ENCODE measurements around the gene AUTS2.

AUTS2 gene

GRCh38 chr7:69596056-69596455 is 2.2 kb upstream of the AUTS2 start:
- Mint-ChIP-seq H3K36me3 (no peaks in the 10 kb centered on the region), H3K27ac (no peak overlapping the region), H3K4me3 (peak overlapping the region; percentile 83), H3K4me1 (ENCODE audit: low read depth) (peaks cover 10% of the 10 kb centered on the region), H3K9me3 (ENCODE audit: low read depth) (no peaks in the 10 kb centered on the region), H3K27me3 (peaks cover 12% of the 10 kb centered on the region)

- peaks cover 12% of the 10 kb centered on the region for H3K27me3 Mint-ChIP-seq
- no peak overlapping the region for H3K27ac Mint-ChIP-seq
- peak overlapping the region; percentile 83 for H3K4me3 Mint-ChIP-seq
- peaks cover 10% of the 10 kb centered on the region for H3K4me1 Mint-ChIP-seq (ENCODE audit: low read depth)
- H3K9me3 Mint-ChIP-seq (ENCODE audit: low read depth), result no peaks in the 10 kb centered on the region
- no peaks in the 10 kb centered on the region for H3K36me3 Mint-ChIP-seq
Measured at GRCh38 chr7:69596723-69597277, 1.5 kb upstream of the AUTS2 start.

GRCh38 chr7:69597278-69598076 is 798 bp upstream of the AUTS2 start:
- Mint-ChIP-seq H3K27me3 (peaks cover 12% of the 10 kb centered on the region), H3K36me3 (no peaks in the 10 kb centered on the region), H3K4me1 (ENCODE audit: low read depth) (peaks cover 10% of the 10 kb centered on the region), H3K4me3 (peak overlapping the region; percentile 83), H3K27ac (no peak overlapping the region), H3K9me3 (ENCODE audit: low read depth) (no peaks in the 10 kb centered on the region)

- Mint-ChIP-seq H3K27ac (no peak overlapping the region), H3K9me3 (ENCODE audit: low read depth) (no peaks in the 10 kb centered on the region), H3K36me3 (no peaks in the 10 kb centered on the region), H3K27me3 (peaks cover 12% of the 10 kb centered on the region), H3K4me3 (peak overlapping the region; percentile 84), H3K4me1 (ENCODE audit: low read depth) (peaks cover 10% of the 10 kb centered on the region)
Measured at GRCh38 chr7:69598487-69599285, 411 bp downstream of the AUTS2 start.

- H3K36me3 Mint-ChIP-seq, result no peaks in the 10 kb centered on the region
- H3K4me3 Mint-ChIP-seq, result peak overlapping the region; percentile 84
- H3K4me1 Mint-ChIP-seq (ENCODE audit: low read depth), result peaks cover 10% of the 10 kb centered on the region
- peaks cover 12% of the 10 kb centered on the region for H3K27me3 Mint-ChIP-seq
- H3K9me3 Mint-ChIP-seq (ENCODE audit: low read depth), result no peaks in the 10 kb centered on the region
- no peak overlapping the region for H3K27ac Mint-ChIP-seq
Measured at GRCh38 chr7:69599286-69599954, 1.1 kb downstream of the AUTS2 start.

- Mint-ChIP-seq H3K36me3 (no peaks in the 10 kb centered on the region), H3K27me3 (peaks cover 12% of the 10 kb centered on the region), H3K4me3 (peak overlapping the region; percentile 62), H3K9me3 (ENCODE audit: low read depth) (no peaks in the 10 kb centered on the region), H3K27ac (no peak overlapping the region), H3K4me1 (ENCODE audit: low read depth) (peaks cover 10% of the 10 kb centered on the region)
Measured at GRCh38 chr7:69599955-69600709, 1.9 kb downstream of the AUTS2 start.

GRCh38 chr7:69600710-69601519 is 2.6 kb downstream of the AUTS2 start:
- no peaks in the 10 kb centered on the region for H3K9me3 Mint-ChIP-seq (ENCODE audit: low read depth)
- H3K4me1 Mint-ChIP-seq (ENCODE audit: low read depth), result peaks cover 10% of the 10 kb centered on the region
- no peaks in the 10 kb centered on the region for H3K36me3 Mint-ChIP-seq
- no peak overlapping the region for H3K27ac Mint-ChIP-seq
- peaks cover 10% of the 10 kb centered on the region for H3K27me3 Mint-ChIP-seq
- no peak overlapping the region for H3K4me3 Mint-ChIP-seq

- Mint-ChIP-seq H3K36me3 (no peaks in the 10 kb centered on the region), H3K27ac (no peak overlapping the region), H3K4me3 (no peak overlapping the region), H3K27me3 (peaks cover 11% of the 10 kb centered on the region), H3K4me1 (ENCODE audit: low read depth) (peaks cover 8% of the 10 kb centered on the region), H3K9me3 (ENCODE audit: low read depth) (no peaks in the 10 kb centered on the region)
Measured at GRCh38 chr7:69602522-69602921, 4.2 kb downstream of the AUTS2 start.

GRCh38 chr7:69603351-69603750 is 5.1 kb downstream of the AUTS2 start:
- Mint-ChIP-seq H3K36me3 (no peaks in the 10 kb centered on the region), H3K4me3 (no peak overlapping the region), H3K27me3 (peaks cover 11% of the 10 kb centered on the region), H3K27ac (no peak overlapping the region), H3K4me1 (ENCODE audit: low read depth) (peaks cover 8% of the 10 kb centered on the region), H3K9me3 (ENCODE audit: low read depth) (no peaks in the 10 kb centered on the region)

GRCh38 chr7:69603937-69604494 is 5.7 kb downstream of the AUTS2 start:
- Mint-ChIP-seq H3K9me3 (ENCODE audit: low read depth) (no peaks in the 10 kb centered on the region), H3K4me3 (no peak overlapping the region), H3K36me3 (no peaks in the 10 kb centered on the region), H3K27ac (no peak overlapping the region), H3K27me3 (peaks cover 11% of the 10 kb centered on the region), H3K4me1 (ENCODE audit: low read depth) (peaks cover 8% of the 10 kb centered on the region)

GRCh38 chr7:69605070-69605469 is 6.8 kb downstream of the AUTS2 start:
- no peak overlapping the region for H3K4me3 Mint-ChIP-seq
- peaks cover 13% of the 10 kb centered on the region for H3K27me3 Mint-ChIP-seq
- H3K27ac Mint-ChIP-seq, result no peak overlapping the region
- H3K4me1 Mint-ChIP-seq (ENCODE audit: low read depth), result peaks cover 4% of the 10 kb centered on the region
- no peaks in the 10 kb centered on the region for H3K36me3 Mint-ChIP-seq
- H3K9me3 Mint-ChIP-seq (ENCODE audit: low read depth), result no peaks in the 10 kb centered on the region

- Mint-ChIP-seq H3K36me3 (no peaks in the 10 kb centered on the region), H3K4me3 (no peak overlapping the region)
Measured at GRCh38 chr7:69605546-69605945, 7.3 kb downstream of the AUTS2 start.

GRCh38 chr7:69608049-69608448 is 9.8 kb downstream of the AUTS2 start:
- Mint-ChIP-seq H3K4me1 (ENCODE audit: low read depth) (no peaks in the 10 kb centered on the region), H3K27me3 (peaks cover 15% of the 10 kb centered on the region), H3K4me3 (no peak overlapping the region), H3K36me3 (no peaks in the 10 kb centered on the region), H3K9me3 (ENCODE audit: low read depth) (no peaks in the 10 kb centered on the region), H3K27ac (no peak overlapping the region)

More at GRCh38 chr7:69605546-69605945, 7.3 kb downstream of the AUTS2 start:
- H3K27me3 Mint-ChIP-seq, result peaks cover 16% of the 10 kb centered on the region
- no peak overlapping the region for H3K27ac Mint-ChIP-seq
- H3K4me1 Mint-ChIP-seq (ENCODE audit: low read depth), result peaks cover 2% of the 10 kb centered on the region
- no peaks in the 10 kb centered on the region for H3K9me3 Mint-ChIP-seq (ENCODE audit: low read depth)
